Uterine smooth muscle cell (primary cell): ENCODE measurements around the gene GNL2. TPM values are rescaled to one million over a fixed set of nuclear protein-coding genes. Genes with fewer than 3 reads are reported as not detected.

Source experiments
- total RNA-seq: library from RNA; depleted of rRNA; stranded (reverse); fragments of >200 nt; gene quantifications from 2 replicates; pipeline ENCODE4 v1.2.3, GENCODE V29; 2014

Gene GNL2
- total RNA-seq, result 74.6 and 104 TPM in 2 replicates

GRCh38 chr1:37595440-37596181 is at the start of gene GNL2:
Gene GNL2, minus strand, starts transcription at chr1:37595937. Its CDS starts 115 bp downstream, at chr1:37595822.

DNA sequence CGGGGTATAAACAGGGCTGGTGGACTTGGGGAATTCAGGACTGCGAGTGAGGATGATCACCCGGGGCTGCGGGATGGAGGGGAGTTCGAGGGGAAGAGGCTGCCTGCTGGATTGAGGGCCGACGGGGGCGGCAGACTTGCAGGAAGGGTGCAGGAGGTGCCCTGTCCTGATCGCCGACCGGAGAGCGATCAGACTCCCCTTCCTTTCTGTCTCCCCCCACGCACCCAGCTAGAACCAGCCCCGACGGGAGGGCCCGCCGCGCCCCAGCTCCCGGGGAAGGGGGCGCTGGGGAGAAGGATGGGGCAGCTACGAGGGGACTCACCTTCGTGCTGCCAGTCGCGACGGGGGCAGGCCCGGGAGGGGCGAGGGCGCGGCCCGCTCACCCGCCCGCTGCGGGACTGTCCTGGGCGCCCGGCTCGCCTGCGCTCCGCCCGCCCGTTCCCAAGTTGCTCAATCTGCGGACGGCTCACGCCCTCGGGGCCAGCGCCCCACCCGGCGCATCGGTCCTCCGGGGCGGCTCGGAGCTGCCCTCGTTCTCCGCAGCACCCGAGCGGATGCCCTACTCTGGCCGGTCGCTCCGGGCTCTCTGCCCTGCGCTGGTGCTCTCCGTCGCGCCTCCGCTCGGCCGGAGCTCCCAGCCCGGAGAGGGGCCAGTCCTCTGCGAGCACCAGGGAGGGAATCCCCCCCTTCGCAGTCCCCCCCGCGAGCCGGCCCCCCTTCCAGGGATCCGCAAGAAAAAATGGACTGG is 38.7 kb upstream of the GNL2 start, which contains the start of gene RSPO1:
Gene RSPO1 (minus strand): TSS at position 649 of the 748 bp plus-strand sequence. CDS start 5,231 bp downstream, outside the sequence.

DNA sequence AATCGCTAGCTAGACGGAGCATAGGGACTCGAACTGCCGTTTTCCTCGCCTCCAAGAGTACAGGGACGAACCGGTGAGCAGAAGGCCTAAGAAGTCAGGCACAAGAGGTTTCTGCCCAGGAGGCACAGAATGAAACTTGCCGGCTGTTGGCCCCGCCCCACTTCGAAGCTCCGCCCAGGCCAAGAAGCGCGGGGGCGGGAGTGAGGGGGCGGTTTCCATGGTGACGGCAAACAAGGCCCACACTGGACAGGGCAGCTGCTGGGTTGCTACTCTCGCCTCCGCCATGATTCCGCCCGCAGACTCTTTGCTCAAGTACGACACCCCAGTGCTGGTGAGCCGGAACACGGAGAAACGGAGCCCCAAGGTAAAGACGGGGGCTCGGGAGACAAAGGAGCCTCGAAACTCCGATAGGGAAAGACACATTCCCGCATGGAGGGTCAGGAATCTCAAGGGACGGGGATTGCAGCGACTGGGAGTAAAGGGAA is 39.0 kb downstream of the GNL2 start, which contains the start of gene DNALI1:
Gene DNALI1 (plus strand): TSS at position 229 of the 485 bp plus-strand sequence. CDS start 55 bp downstream, at position 284.

DNA sequence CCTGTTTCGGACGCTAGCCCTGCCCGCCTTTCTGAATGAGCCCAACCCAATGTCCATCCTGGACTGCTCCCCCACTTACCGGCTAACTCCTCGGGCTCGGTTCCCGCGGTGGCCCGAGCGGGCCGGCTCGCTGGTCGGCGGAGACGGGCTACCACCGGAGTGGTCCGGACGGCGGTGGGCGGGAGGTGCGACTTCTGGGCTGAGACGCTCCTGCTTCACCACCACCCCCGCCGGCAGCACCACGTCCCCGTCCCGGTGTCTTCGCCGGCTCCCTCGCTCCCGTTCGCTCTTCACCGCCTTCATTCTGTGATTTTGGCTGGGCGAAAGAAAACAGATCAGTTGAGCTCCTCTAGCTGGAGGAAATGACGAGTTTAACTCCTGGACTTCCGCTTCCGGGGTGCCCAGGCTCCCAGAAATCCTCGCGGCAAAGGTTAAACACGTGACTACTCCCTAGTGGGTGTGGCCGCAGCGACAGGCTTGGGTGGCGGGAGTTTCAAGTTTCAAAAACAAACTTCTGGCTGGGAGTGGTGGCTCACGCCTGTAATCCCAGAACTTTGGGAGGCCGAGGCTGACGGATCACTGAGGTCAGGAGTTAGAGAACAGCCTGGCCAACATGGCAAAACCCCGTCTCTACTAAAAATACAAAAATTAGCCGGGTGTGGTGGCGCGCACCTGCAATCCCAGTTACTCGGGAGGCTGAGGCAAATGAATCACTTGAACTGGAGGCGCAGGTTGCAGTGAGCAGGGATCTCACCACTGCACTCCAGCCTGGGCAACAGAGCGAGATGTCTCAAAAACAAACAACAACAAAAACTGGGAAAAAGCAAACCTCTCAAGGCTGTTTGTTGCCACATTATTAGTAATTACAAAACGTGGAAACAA is 41.6 kb downstream of the GNL2 start, which contains the start of gene SNIP1:
Gene SNIP1 (minus strand): TSS at position 367 of the 882 bp plus-strand sequence. CDS start 64 bp downstream, at position 303.

Other genes starting within 250 kb of the GNL2 start
- gene ZC3H12A, start 121.4 kb downstream of the GNL2 start, total RNA-seq, result 8.5 and 11.4 TPM in 2 replicates
- gene MEAF6, start 81.2 kb downstream of the GNL2 start, total RNA-seq, result 80.4 and 94.4 TPM in 2 replicates
- gene SNIP1, start 41.6 kb downstream of the GNL2 start, total RNA-seq, result 23.4 and 25.6 TPM in 2 replicates
- gene DNALI1, start 39.0 kb downstream of the GNL2 start, total RNA-seq, result 2.7 and 3.6 TPM in 2 replicates
- gene RSPO1, start 39.0 kb upstream of the GNL2 start, total RNA-seq, result 0.11 and 0.25 TPM in 2 replicates
- gene CDCA8, start 96.6 kb upstream of the GNL2 start, total RNA-seq, result 5.2 and 27.9 TPM in 2 replicates
- gene EPHA10, start 169.2 kb upstream of the GNL2 start, total RNA-seq, result under 0.01 TPM in 1 of 2 replicates, not detected in the other
- 0.44 and 0.50 TPM in 2 replicates for gene MANEAL, start 197.9 kb upstream of the GNL2 start, total RNA-seq
- gene C1orf122, start 211.9 kb upstream of the GNL2 start, total RNA-seq, result 18.2 and 205 TPM in 2 replicates
- 19.6 and 22.8 TPM in 2 replicates for gene YRDC, start 212.3 kb upstream of the GNL2 start, total RNA-seq